WTC11 (cell line): Measurements from ENCODE around the gene TBL1X. TPM values are rescaled to one million over a fixed set of nuclear protein-coding genes. Genes with fewer than 3 reads are reported as not detected.
"Not testable (repeated sequence)": the region's sequence is repeated elsewhere in the genome, so short reads cannot be mapped to it uniquely, and the experiment has no call there.

Source experiments
- ATAC-seq: fragments of 200-7000 bp; cut with Tn5 transposase; 2 replicates; pipeline ENCODE4 v1.10.0; 2021; ENCODE audit warnings: mild to moderate bottlenecking, moderate library complexity
- CTCF ChIA-PET: fragments of 300-600 bp; sonication (Branson Sonifier 250); formaldehyde crosslinking; loops from one replicate; lab custom pipeline; 2021; ENCODE audit warnings: antibody characterized with exemption; lab: Charles Lee
- POLR2A ChIA-PET: fragments of 350-600 bp; sonication (Branson Sonifier 250); formaldehyde crosslinking; loops from one replicate; lab custom pipeline; 2021; ENCODE audit warnings: antibody characterized with exemption; lab: Charles Lee
- DNase-seq: peaks from one replicate; pipeline ENCODE4 v3.0.0; 2021; ENCODE audit warnings: low spot score
- H3K27ac Mint-ChIP-seq: 2 replicates; pipeline ENCODE4 v1.8.0; 2021; ENCODE audit warnings: mixed read lengths
- H3K27me3 Mint-ChIP-seq: 2 replicates; pipeline ENCODE4 v1.8.0; 2021; ENCODE audit warnings: low read depth, mild to moderate bottlenecking, moderate library complexity, mixed read lengths
- H3K36me3 Mint-ChIP-seq: 2 replicates; pipeline ENCODE4 v1.8.0; 2021; ENCODE audit warnings: mixed read lengths
- H3K4me1 Mint-ChIP-seq: 2 replicates; pipeline ENCODE4 v1.8.0; 2022; ENCODE audit warnings: mixed read lengths
- H3K4me3 Mint-ChIP-seq: 2 replicates; pipeline ENCODE4 v1.8.0; 2021; ENCODE audit warnings: mild to moderate bottlenecking, moderate library complexity, mixed read lengths
- H3K9me3 Mint-ChIP-seq: 2 replicates; pipeline ENCODE4 v1.8.0; 2021; ENCODE audit warnings: mixed read lengths
- CREM ChIP-seq: sonication (generic); formaldehyde crosslinking; IDR thresholded peaks from 2 replicates; pipeline ENCODE4 v1.8.1; 2022; ENCODE audit warnings: mild to moderate bottlenecking, missing genetic modification reagents, moderate library complexity
- ESRRA ChIP-seq: sonication (generic); formaldehyde crosslinking; IDR thresholded peaks from 2 replicates; pipeline ENCODE4 v1.8.1; 2022; ENCODE audit warnings: mild to moderate bottlenecking, missing genetic modification reagents, borderline replicate concordance
- FOXJ3 ChIP-seq: sonication (generic); formaldehyde crosslinking; IDR thresholded peaks from 2 replicates; pipeline ENCODE4 v1.9.0; 2021; ENCODE audit warnings: missing genetic modification reagents, mild to moderate bottlenecking, borderline replicate concordance
- FOXK1 ChIP-seq: sonication (generic); formaldehyde crosslinking; IDR thresholded peaks from 2 replicates; pipeline ENCODE4 v1.8.0; 2022; ENCODE audit warnings: mild to moderate bottlenecking, moderate library complexity, missing genetic modification reagents
- MXD4 ChIP-seq: fragments of 250-450 bp; sonication (Bioruptor Pico); IDR thresholded peaks from 2 replicates; pipeline ENCODE4 v1.8.0; 2021; ENCODE audit warnings: mild to moderate bottlenecking, moderate library complexity, borderline replicate concordance
- NFATC4 ChIP-seq: fragments of 250-450 bp; sonication (Bioruptor Pico); IDR thresholded peaks from 2 replicates; pipeline ENCODE4 v1.9.0; 2021; ENCODE audit warnings: mild to moderate bottlenecking
- NR3C1 ChIP-seq: sonication (generic); formaldehyde crosslinking; conservative IDR thresholded peaks from 2 replicates; pipeline ENCODE4 v1.8.1; 2023; ENCODE audit warnings: low read depth, mild to moderate bottlenecking, missing genetic modification reagents
- PRRX2 ChIP-seq: fragments of 250-450 bp; sonication (Bioruptor Pico); IDR thresholded peaks from 2 replicates; pipeline ENCODE4 v1.8.0; 2021; ENCODE audit warnings: mild to moderate bottlenecking
- ZNF232 ChIP-seq: sonication (generic); formaldehyde crosslinking; IDR thresholded peaks from 2 replicates; pipeline ENCODE4 v1.8.0; 2022; ENCODE audit warnings: mild to moderate bottlenecking, missing genetic modification reagents
- ZNF671 ChIP-seq: fragments of 250-450 bp; sonication (Bioruptor Pico); IDR thresholded peaks from 2 replicates; pipeline ENCODE4 v1.8.0; 2021; ENCODE audit warnings: mild to moderate bottlenecking
- total RNA-seq: library from RNA; stranded (reverse); gene quantifications from 3 replicates; pipeline ENCODE4 v1.2.3, GENCODE V29; 2021
- TF ChIP-seq, protein P1 (sequence below): sonication (generic); formaldehyde crosslinking; IDR thresholded peaks from 2 replicates; pipeline ENCODE4 v1.8.1; 2022; ENCODE audit warnings: low read depth, missing genetic modification reagents, borderline replicate concordance
- TF ChIP-seq, protein P2 (sequence below): sonication (generic); formaldehyde crosslinking; IDR thresholded peaks from 2 replicates; pipeline ENCODE4 v1.8.0; 2022; ENCODE audit warnings: missing genetic modification reagents
- TF ChIP-seq, protein P3 (sequence below): fragments of 250-450 bp; sonication (Bioruptor Pico); IDR thresholded peaks from 2 replicates; pipeline ENCODE4 v2.1.2; 2022; ENCODE audit warnings: mild to moderate bottlenecking, moderate library complexity
- TF ChIP-seq, protein P4 (sequence below): sonication (generic); formaldehyde crosslinking; IDR thresholded peaks from 2 replicates; pipeline ENCODE4 v1.8.0; 2022; ENCODE audit warnings: mild to moderate bottlenecking, missing genetic modification reagents
- TF ChIP-seq, protein P5 (sequence below): sonication (generic); formaldehyde crosslinking; IDR thresholded peaks from 2 replicates; pipeline ENCODE4 v1.8.1; 2022; ENCODE audit warnings: mild to moderate bottlenecking, moderate library complexity, missing genetic modification reagents
- TF ChIP-seq, protein P6 (sequence below): sonication (generic); formaldehyde crosslinking; IDR thresholded peaks from 2 replicates; pipeline ENCODE4 v1.8.1; 2023; ENCODE audit warnings: mild to moderate bottlenecking, missing genetic modification reagents
- TF ChIP-seq, protein P7 (sequence below): sonication (generic); formaldehyde crosslinking; IDR thresholded peaks from 2 replicates; pipeline ENCODE4 v1.8.1; 2022; ENCODE audit warnings: missing genetic modification reagents, borderline replicate concordance
- TF ChIP-seq, protein P8 (sequence below): sonication (generic); formaldehyde crosslinking; IDR thresholded peaks from 2 replicates; pipeline ENCODE4 v1.8.0; 2022; ENCODE audit warnings: mild to moderate bottlenecking, missing genetic modification reagents

The TBL1X gene
- total RNA-seq, 1 experiment from 2014 or later = 27.7 TPM

DNA sequence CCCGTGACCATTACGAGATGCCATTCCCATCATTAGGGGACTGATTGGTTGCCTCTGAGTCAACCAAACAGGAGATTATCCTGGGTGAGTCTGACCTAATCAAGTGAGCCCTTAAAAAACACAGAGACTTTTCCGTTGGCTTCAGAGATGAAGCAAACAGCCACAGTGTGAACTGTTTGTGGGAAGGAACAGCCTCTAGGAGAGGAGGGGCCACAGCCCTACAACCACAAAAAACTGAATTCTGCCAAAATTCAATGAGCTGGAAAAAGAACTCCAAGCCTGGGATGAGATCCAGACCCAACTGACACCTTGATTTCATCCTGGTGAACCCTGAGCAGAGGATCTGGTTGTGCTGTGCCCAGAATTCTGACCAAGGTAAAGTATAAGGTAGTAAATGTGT is 31.3 kb upstream of the TBL1X start:
- POLR2A ChIA-PET = no interaction called here
- H3K4me1 Mint-ChIP-seq = peaks cover 7% of the 10 kb centered on the region
- DNase-seq (no peak), ATAC-seq (no peak)
- H3K27ac Mint-ChIP-seq = no peak overlapping the region
- no peaks in the 10 kb centered on the region for H3K27me3 Mint-ChIP-seq
- no peak overlapping the region for H3K4me3 Mint-ChIP-seq
- TF ChIP-seq, protein P1, sequence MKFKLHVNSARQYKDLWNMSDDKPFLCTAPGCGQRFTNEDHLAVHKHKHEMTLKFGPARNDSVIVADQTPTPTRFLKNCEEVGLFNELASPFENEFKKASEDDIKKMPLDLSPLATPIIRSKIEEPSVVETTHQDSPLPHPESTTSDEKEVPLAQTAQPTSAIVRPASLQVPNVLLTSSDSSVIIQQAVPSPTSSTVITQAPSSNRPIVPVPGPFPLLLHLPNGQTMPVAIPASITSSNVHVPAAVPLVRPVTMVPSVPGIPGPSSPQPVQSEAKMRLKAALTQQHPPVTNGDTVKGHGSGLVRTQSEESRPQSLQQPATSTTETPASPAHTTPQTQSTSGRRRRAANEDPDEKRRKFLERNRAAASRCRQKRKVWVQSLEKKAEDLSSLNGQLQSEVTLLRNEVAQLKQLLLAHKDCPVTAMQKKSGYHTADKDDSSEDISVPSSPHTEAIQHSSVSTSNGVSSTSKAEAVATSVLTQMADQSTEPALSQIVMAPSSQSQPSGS = no peak
- TF ChIP-seq CREM (no peak), PRRX2 (no peak), NFATC4 (CRISPR knock-in tag) (no peak), ZNF232 (CRISPR knock-in tag) (no peak), ZNF671 (CRISPR knock-in tag) (no peak), MXD4 (CRISPR knock-in tag) (no peak), FOXK1 (CRISPR knock-in tag) (no peak), FOXJ3 (no peak)
- TF ChIP-seq, protein P2, sequence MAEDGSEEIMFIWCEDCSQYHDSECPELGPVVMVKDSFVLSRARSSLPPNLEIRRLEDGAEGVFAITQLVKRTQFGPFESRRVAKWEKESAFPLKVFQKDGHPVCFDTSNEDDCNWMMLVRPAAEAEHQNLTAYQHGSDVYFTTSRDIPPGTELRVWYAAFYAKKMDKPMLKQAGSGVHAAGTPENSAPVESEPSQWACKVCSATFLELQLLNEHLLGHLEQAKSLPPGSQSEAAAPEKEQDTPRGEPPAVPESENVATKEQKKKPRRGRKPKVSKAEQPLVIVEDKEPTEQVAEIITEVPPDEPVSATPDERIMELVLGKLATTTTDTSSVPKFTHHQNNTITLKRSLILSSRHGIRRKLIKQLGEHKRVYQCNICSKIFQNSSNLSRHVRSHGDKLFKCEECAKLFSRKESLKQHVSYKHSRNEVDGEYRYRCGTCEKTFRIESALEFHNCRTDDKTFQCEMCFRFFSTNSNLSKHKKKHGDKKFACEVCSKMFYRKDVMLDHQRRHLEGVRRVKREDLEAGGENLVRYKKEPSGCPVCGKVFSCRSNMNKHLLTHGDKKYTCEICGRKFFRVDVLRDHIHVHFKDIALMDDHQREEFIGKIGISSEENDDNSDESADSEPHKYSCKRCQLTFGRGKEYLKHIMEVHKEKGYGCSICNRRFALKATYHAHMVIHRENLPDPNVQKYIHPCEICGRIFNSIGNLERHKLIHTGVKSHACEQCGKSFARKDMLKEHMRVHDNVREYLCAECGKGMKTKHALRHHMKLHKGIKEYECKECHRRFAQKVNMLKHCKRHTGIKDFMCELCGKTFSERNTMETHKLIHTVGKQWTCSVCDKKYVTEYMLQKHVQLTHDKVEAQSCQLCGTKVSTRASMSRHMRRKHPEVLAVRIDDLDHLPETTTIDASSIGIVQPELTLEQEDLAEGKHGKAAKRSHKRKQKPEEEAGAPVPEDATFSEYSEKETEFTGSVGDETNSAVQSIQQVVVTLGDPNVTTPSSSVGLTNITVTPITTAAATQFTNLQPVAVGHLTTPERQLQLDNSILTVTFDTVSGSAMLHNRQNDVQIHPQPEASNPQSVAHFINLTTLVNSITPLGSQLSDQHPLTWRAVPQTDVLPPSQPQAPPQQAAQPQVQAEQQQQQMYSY (CRISPR knock-in tag) = no peak
- TF ChIP-seq, protein P3, sequence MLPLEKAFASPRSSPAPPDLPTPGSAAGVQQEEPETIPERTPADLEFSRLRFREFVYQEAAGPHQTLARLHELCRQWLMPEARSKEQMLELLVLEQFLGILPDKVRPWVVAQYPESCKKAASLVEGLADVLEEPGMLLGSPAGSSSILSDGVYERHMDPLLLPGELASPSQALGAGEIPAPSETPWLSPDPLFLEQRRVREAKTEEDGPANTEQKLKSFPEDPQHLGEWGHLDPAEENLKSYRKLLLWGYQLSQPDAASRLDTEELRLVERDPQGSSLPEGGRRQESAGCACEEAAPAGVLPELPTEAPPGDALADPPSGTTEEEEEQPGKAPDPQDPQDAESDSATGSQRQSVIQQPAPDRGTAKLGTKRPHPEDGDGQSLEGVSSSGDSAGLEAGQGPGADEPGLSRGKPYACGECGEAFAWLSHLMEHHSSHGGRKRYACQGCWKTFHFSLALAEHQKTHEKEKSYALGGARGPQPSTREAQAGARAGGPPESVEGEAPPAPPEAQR = no peak
- TF ChIP-seq, protein P4, sequence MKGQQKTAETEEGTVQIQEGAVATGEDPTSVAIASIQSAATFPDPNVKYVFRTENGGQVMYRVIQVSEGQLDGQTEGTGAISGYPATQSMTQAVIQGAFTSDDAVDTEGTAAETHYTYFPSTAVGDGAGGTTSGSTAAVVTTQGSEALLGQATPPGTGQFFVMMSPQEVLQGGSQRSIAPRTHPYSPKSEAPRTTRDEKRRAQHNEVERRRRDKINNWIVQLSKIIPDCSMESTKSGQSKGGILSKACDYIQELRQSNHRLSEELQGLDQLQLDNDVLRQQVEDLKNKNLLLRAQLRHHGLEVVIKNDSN (CRISPR knock-in tag) = no peak
- TF ChIP-seq, protein P5, sequence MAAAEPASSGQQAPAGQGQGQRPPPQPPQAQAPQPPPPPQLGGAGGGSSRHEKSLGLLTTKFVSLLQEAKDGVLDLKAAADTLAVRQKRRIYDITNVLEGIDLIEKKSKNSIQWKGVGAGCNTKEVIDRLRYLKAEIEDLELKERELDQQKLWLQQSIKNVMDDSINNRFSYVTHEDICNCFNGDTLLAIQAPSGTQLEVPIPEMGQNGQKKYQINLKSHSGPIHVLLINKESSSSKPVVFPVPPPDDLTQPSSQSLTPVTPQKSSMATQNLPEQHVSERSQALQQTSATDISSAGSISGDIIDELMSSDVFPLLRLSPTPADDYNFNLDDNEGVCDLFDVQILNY (CRISPR knock-in tag) = no peak
- no peaks in the 10 kb centered on the region for H3K9me3 Mint-ChIP-seq
- CTCF ChIA-PET = no interaction called here
- H3K36me3 Mint-ChIP-seq = no peaks in the 10 kb centered on the region

DNA sequence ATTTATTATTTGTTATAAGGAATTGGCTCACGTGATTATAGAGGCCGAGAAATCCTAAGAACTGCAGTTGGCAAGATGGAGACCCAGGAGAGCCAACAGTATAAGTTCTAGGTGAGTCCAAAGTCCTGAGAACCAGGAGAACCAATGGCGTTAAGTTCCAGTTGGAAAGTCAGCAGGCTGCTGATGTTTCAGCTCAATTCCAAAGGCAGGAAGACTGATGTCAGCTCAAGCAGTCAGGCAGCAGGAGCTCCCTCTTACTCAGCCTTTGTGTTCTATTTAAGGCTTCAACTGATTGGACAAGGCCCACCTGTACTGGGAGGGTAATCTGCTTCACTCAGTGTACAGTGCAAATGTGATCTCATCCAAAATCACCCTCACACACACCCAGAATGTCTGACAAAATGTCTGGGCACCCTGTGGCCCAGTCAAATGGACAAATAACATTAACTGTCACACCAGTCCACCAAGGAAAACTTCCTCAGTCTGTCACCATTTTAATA is 30.8 kb upstream of the TBL1X start:
- H3K27ac Mint-ChIP-seq = no peak overlapping the region
- no peaks in the 10 kb centered on the region for H3K27me3 Mint-ChIP-seq
- H3K4me1 Mint-ChIP-seq = peaks cover 7% of the 10 kb centered on the region
- TF ChIP-seq ZNF671 (CRISPR knock-in tag) = no peak
- no peak for TF ChIP-seq NR3C1 (CRISPR knock-in tag)
- TF ChIP-seq, protein P6, sequence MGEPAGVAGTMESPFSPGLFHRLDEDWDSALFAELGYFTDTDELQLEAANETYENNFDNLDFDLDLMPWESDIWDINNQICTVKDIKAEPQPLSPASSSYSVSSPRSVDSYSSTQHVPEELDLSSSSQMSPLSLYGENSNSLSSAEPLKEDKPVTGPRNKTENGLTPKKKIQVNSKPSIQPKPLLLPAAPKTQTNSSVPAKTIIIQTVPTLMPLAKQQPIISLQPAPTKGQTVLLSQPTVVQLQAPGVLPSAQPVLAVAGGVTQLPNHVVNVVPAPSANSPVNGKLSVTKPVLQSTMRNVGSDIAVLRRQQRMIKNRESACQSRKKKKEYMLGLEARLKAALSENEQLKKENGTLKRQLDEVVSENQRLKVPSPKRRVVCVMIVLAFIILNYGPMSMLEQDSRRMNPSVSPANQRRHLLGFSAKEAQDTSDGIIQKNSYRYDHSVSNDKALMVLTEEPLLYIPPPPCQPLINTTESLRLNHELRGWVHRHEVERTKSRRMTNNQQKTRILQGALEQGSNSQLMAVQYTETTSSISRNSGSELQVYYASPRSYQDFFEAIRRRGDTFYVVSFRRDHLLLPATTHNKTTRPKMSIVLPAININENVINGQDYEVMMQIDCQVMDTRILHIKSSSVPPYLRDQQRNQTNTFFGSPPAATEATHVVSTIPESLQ (CRISPR knock-in tag) = no peak
- TF ChIP-seq FOXK1 (CRISPR knock-in tag) = no peak
- TF ChIP-seq, protein P7, sequence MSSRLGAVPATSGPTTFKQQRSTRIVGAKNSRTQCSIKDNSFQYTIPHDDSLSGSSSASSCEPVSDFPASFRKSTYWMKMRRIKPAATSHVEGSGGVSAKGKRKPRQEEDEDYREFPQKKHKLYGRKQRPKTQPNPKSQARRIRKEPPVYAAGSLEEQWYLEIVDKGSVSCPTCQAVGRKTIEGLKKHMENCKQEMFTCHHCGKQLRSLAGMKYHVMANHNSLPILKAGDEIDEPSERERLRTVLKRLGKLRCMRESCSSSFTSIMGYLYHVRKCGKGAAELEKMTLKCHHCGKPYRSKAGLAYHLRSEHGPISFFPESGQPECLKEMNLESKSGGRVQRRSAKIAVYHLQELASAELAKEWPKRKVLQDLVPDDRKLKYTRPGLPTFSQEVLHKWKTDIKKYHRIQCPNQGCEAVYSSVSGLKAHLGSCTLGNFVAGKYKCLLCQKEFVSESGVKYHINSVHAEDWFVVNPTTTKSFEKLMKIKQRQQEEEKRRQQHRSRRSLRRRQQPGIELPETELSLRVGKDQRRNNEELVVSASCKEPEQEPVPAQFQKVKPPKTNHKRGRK (CRISPR knock-in tag) = no peak
- TF ChIP-seq ESRRA (CRISPR knock-in tag) = no peak
- TF ChIP-seq, protein P8, sequence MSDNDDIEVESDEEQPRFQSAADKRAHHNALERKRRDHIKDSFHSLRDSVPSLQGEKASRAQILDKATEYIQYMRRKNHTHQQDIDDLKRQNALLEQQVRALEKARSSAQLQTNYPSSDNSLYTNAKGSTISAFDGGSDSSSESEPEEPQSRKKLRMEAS (CRISPR knock-in tag) = no peak
- POLR2A ChIA-PET = no interaction called here
- DNase-seq (no peak), ATAC-seq (no peak)
- H3K9me3 Mint-ChIP-seq = no peaks in the 10 kb centered on the region
- no peak overlapping the region for H3K4me3 Mint-ChIP-seq
- no peaks in the 10 kb centered on the region for H3K36me3 Mint-ChIP-seq
- CTCF ChIA-PET = no interaction called here

DNA sequence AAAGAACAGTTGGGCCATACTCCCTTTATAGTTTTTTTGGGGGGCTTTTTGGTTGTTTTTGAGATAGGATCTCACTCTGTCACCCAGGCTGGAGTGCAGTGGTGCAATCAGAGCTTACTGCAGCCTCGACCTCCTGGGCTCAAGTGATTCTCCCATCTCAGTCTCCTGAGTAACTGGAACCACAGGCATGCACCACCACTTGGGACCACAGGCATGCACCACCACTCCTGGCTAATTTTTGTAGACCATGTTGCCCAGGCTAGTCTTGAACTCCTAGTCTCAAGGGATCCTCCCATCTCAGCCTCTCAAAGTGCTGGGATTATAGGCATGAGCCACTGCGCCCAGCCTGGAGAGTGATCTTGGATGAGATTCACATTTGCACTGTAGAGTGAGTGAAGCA is 29.8 kb upstream of the TBL1X start:
- ATAC-seq, H3K4me3 Mint-ChIP-seq, DNase-seq, H3K4me1 Mint-ChIP-seq, H3K27ac Mint-ChIP-seq, H3K27me3 Mint-ChIP-seq, CTCF ChIA-PET, POLR2A ChIA-PET, H3K9me3 Mint-ChIP-seq, H3K36me3 Mint-ChIP-seq: not testable (repeated sequence)
